Fibroblast of lung (primary cell): ENCODE results near the gene RAB37.

Experiments
- CTCF ChIP-seq, 2 donors: IDR thresholded peaks in 1 of 2; conservative IDR thresholded peaks in 1 of 2; 1 replicate in 1 of 2; 2 replicates in 1 of 2; pipeline ENCODE4 v1.5.1; 2011 to 2012; ENCODE audit warnings: low read length in 2 of 2, control low read depth in 1 of 2, inconsistent platforms in 1 of 2, low read depth in 1 of 2, mild to moderate bottlenecking in 1 of 2
- EZH2 ChIP-seq: IDR thresholded peaks from 2 replicates; pipeline ENCODE4 v1.5.1; 2012; ENCODE audit warnings: low read length, control low read depth, mild to moderate bottlenecking; ENCODE audit errors: missing control alignments

DNA sequence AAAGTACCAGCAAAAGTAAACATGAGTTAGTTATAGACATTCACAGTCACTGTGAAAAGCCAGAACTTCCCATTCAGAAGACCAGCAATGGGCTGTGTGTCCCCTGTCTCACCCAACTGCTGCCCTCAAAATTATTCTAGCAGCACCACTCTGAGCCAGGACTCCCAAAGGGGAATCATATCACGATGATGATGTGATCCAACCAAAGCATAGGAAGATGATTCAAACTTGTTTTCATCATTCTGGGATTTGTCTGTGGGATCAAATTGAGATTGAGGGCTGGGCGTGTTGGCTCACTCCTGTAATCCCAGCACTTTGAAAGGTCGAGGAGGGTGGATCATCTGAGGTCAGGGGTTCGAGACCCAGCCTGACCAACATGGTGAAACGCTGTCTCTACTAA is 45.5 kb downstream of the RAB37 start:
- TF ChIP-seq CTCF (conservative IDR thresholded peaks at IDR 0.05 in 1 of 2, IDR thresholded peaks at IDR 0.05 in 1 of 2; ENCODE audit: low read depth in 1 of 2, low read length in 2 of 2) = no peak
- TF ChIP-seq EZH2 = no peak
